Gastroesophageal sphincter (tissue), 4 donors: Measurements from ENCODE around the gene LTBP1. TPM values are rescaled to one million over a fixed set of nuclear protein-coding genes. Genes with fewer than 3 reads are reported as not detected.
"Not testable (repeated sequence)": the region's sequence is repeated elsewhere in the genome, so short reads cannot be mapped to it uniquely, and the experiment has no call there.

ENCODE experiments used
- ATAC-seq: fragments of 150-250 bp; one replicate; pipeline ENCODE4 v1.9.1; 2016; ENCODE audit warnings: mild to moderate bottlenecking, moderate library complexity
- H3K27ac ChIP-seq, 4 donors: fragments of 200-600 bp; sonication (generic) in 3 of 4; 1 replicate in 3 of 4; 2 replicates in 1 of 4; pipeline ENCODE4 v1.5.1; 2016 to 2019
- H3K27me3 ChIP-seq: fragments of 200-600 bp; sonication (generic); one replicate; pipeline ENCODE4 v1.5.1; 2019
- H3K36me3 ChIP-seq, 2 donors: fragments of 200-600 bp; sonication (generic); one replicate each; pipeline ENCODE4 v1.5.1; 2019; ENCODE audit warnings: control low read depth in 1 of 2
- H3K4me1 ChIP-seq, 3 donors: fragments of 200-600 bp; sonication (generic); 1 replicate in 2 of 3; 2 replicates in 1 of 3; pipeline ENCODE4 v1.5.1; 2016 to 2019; ENCODE audit warnings: control low read depth in 2 of 3
- H3K4me3 ChIP-seq, 2 donors: fragments of 200-600 bp; sonication (generic); one replicate each; pipeline ENCODE4 v1.5.1; 2019; ENCODE audit warnings: mild to moderate bottlenecking in 1 of 2, moderate library complexity in 1 of 2
- H3K9me3 ChIP-seq, 3 donors: fragments of 200-600 bp; sonication (generic); one replicate each; pipeline ENCODE4 v1.5.1; 2017 to 2019; ENCODE audit warnings: control low read depth in 2 of 3
- CTCF ChIP-seq, 4 experiments: fragments of 200-600 bp in 2 of 4; fragments of 450-650 bp in 2 of 4; sonication (generic) in 1 of 4; IDR thresholded peaks; one replicate each; pipeline ENCODE4 v1.5.1; 2017 to 2019; ENCODE audit warnings: antibody characterized with exemption in 4 of 4, mild to moderate bottlenecking in 2 of 4, moderate library complexity in 2 of 4
- EP300 ChIP-seq: sonication (generic); formaldehyde crosslinking; IDR thresholded peaks from one replicate; pipeline ENCODE4 v1.6.1; 2017; ENCODE audit warnings: antibody characterized with exemption, mild to moderate bottlenecking
- POLR2A ChIP-seq, 2 donors: fragments of 450-650 bp; IDR thresholded peaks; one replicate each; pipeline ENCODE4 v1.6.1; 2017; ENCODE audit warnings: antibody characterized with exemption in 2 of 2, mild to moderate bottlenecking in 2 of 2, moderate library complexity in 1 of 2
- POLR2AphosphoS5 ChIP-seq: sonication (generic); formaldehyde crosslinking; IDR thresholded peaks from one replicate; pipeline ENCODE4 v1.6.1; 2017; ENCODE audit warnings: antibody characterized with exemption
- WGBS, 2 donors: methylation state at CpG; one replicate each; pipeline ENCODE4 v1.1.5; 2018; ENCODE audit warnings: low coverage in 1 of 2; 5-methylcytosine and 5-hydroxymethylcytosine counted together
- total RNA-seq, 4 donors: library from RNA; depleted of rRNA; stranded (reverse); fragments of >200 nt; gene quantifications; one replicate each; pipeline ENCODE4 v1.1.0, GENCODE V29; 2016

Gene LTBP1
- total RNA-seq, 4 donors from 2014 or later: 238 to 493 (median 378) TPM

- no peak for ATAC-seq
- Histone ChIP-seq H3K27ac (peak overlapping the region in 2 of 4 donors; percentile 42 to 45), H3K9me3 (no peaks in the 10 kb centered on the region), H3K4me3 (no peak overlapping the region), H3K27me3 (no peaks in the 10 kb centered on the region), H3K36me3 (peaks cover 0 to 29% of the 10 kb centered on the region in 2 donors), H3K4me1 (peaks cover 0 to 28% (median 8%) of the 10 kb centered on the region in 3 donors)
- TF ChIP-seq EP300 (no peak), POLR2AphosphoS5 (no peak), POLR2A (IDR thresholded peaks at IDR 0.05) (no peak), CTCF (IDR thresholded peaks at IDR 0.05) (no peak)
- WGBS, 2 donors: 72 to 79% methylated on average over 3 to 6 of the region's 6 CpGs
Observed at GRCh38 chr2:33358878-33359277, 412.1 kb downstream of the LTBP1 start.

GRCh38 chr2:33363325-33364298 is 416.9 kb downstream of the LTBP1 start:
- peaks cover 0 to 9% of the 10 kb centered on the region in 2 donors for H3K36me3 ChIP-seq
- H3K27ac ChIP-seq: peak overlapping the region; percentile 74 to 84 (median 82)
- TF ChIP-seq POLR2A (IDR thresholded peaks at IDR 0.05) (no peak), POLR2AphosphoS5 (peak; percentile 70)
- peaks cover 4 to 65% (median 30%) of the 10 kb centered on the region in 3 donors for H3K4me1 ChIP-seq
- H3K4me3 ChIP-seq: no peak overlapping the region
- no peaks in the 10 kb centered on the region for H3K27me3 ChIP-seq
- WGBS, 2 donors: 42 to 51% methylated on average over 5 of the region's 5 CpGs
- no peaks in the 10 kb centered on the region for H3K9me3 ChIP-seq
- ATAC-seq: no peak

- peaks cover 0 to 9% of the 10 kb centered on the region in 2 donors for H3K36me3 ChIP-seq
- peak overlapping the region; percentile 74 to 84 (median 82) for H3K27ac ChIP-seq
- 18 to 39% methylated on average over 7 to 8 of the region's 9 CpGs for WGBS, 2 donors
- no peak for TF ChIP-seq EP300
- peak in 1 of 4 experiments; percentile 16 for TF ChIP-seq CTCF (IDR thresholded peaks at IDR 0.05)
- no peak for TF ChIP-seq POLR2AphosphoS5
- no peaks in the 10 kb centered on the region for H3K27me3 ChIP-seq
- peak; percentile 16 for ATAC-seq
- peaks cover 4 to 73% (median 30%) of the 10 kb centered on the region in 3 donors for H3K4me1 ChIP-seq
- no peaks in the 10 kb centered on the region for H3K9me3 ChIP-seq
- no peak overlapping the region for H3K4me3 ChIP-seq
Observed at GRCh38 chr2:33365264-33365970, 418.7 kb downstream of the LTBP1 start.

- peak; percentile 88 for ATAC-seq
- Histone ChIP-seq H3K36me3 (peaks cover 0 to 9% of the 10 kb centered on the region in 2 donors), H3K4me3 (no peak overlapping the region), H3K27ac (peak overlapping the region; percentile 74 to 84 (median 82)), H3K27me3 (no peaks in the 10 kb centered on the region), H3K4me1 (peaks cover 4 to 76% (median 38%) of the 10 kb centered on the region in 3 donors), H3K9me3 (no peaks in the 10 kb centered on the region)
- 22 to 31% methylated on average over 5 of the region's 5 CpGs for WGBS, 2 donors
- TF ChIP-seq POLR2A (IDR thresholded peaks at IDR 0.05) (no peak), CTCF (IDR thresholded peaks at IDR 0.05) (no peak), POLR2AphosphoS5 (peak; percentile 86)
Observed at GRCh38 chr2:33366473-33366872, 419.7 kb downstream of the LTBP1 start.

- not testable (repeated sequence) for H3K9me3 ChIP-seq, H3K4me3 ChIP-seq, H3K36me3 ChIP-seq, H3K27me3 ChIP-seq, ATAC-seq
- peaks cover 4 to 83% (median 34%) of the 10 kb centered on the region in 3 donors for H3K4me1 ChIP-seq
- H3K27ac ChIP-seq: peak overlapping the region; percentile 74 to 84 (median 82)
- WGBS, 2 donors: 97% methylated on average over 5 of the region's 7 CpGs; no CpG with 5 or more reads in 1 of the 2 donors
Observed at GRCh38 chr2:33368524-33368923, 421.8 kb downstream of the LTBP1 start.
